ENCODE results near the gene SLCO4A1.

DNA sequence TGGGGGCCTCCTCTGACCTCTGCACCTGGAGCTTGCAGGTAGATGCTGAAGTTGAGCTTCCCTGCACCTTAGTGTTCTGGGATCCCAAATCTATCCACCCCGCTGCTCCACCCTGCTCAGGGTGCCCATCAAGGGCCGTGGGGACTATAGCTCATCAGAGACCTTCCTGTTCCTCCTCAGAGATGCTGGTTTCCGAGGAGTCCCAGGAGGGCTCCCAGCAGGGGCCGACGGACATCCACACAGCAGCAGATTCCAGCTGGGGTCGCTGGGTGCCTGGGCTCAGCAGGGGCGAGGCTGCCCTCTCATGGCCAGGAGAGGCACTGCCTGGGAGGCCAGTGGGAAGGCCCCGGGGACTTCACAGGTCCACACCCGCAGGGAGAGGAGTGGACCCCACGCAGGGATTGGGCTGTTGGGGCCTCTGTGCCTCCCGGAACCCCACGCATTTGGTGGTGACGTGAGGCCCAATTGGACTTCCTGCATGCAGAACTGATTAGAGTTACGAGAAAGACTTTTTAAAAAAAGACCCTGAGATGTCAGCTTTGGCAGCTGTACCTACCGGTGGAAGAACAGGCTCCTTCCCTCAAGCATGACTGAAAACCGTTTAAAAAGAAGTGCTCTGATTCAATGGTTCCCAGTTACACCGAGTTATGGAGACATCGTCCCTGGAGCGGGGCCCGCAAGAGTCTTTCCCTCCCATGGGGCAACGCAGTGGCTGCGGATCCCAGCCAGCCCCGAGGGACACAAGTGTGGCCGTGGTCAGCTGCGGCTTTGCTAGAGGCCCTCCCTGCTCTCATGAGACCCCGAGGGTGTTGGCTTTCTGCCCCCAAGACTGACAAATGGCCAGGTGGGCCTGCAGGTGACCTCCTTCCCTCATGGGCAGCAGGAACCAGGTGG, 25.3 kb upstream of the SLCO4A1 start:
- TF ChIP-seq, protein P1, sequence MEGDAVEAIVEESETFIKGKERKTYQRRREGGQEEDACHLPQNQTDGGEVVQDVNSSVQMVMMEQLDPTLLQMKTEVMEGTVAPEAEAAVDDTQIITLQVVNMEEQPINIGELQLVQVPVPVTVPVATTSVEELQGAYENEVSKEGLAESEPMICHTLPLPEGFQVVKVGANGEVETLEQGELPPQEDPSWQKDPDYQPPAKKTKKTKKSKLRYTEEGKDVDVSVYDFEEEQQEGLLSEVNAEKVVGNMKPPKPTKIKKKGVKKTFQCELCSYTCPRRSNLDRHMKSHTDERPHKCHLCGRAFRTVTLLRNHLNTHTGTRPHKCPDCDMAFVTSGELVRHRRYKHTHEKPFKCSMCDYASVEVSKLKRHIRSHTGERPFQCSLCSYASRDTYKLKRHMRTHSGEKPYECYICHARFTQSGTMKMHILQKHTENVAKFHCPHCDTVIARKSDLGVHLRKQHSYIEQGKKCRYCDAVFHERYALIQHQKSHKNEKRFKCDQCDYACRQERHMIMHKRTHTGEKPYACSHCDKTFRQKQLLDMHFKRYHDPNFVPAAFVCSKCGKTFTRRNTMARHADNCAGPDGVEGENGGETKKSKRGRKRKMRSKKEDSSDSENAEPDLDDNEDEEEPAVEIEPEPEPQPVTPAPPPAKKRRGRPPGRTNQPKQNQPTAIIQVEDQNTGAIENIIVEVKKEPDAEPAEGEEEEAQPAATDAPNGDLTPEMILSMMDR (IDR thresholded peaks at IDR 0.05), result peak; percentile 88 to 96 (median 93)
- no peak for TF ChIP-seq POLR2A (IDR thresholded peaks at IDR 0.05)

Data from esophagus squamous epithelium (tissue), 4 donors.